ENCODE data around the gene PPP2R5B.

- TF ChIP-seq CTCF (IDR thresholded peaks at IDR 0.05): no peak
- TF ChIP-seq POLR2A (IDR thresholded peaks at IDR 0.05): no peak
- TF ChIP-seq POLR2AphosphoS5 (IDR thresholded peaks at IDR 0.05; ENCODE audit: insufficient read depth in 1 of 2, low read depth in 1 of 2): no peak
These were observed 24.2 kb upstream of the PPP2R5B start for GRCh38 chr11:64900263-64900678.
